ENCODE data around the gene FIP1L1.

FIP1L1 gene

DNA sequence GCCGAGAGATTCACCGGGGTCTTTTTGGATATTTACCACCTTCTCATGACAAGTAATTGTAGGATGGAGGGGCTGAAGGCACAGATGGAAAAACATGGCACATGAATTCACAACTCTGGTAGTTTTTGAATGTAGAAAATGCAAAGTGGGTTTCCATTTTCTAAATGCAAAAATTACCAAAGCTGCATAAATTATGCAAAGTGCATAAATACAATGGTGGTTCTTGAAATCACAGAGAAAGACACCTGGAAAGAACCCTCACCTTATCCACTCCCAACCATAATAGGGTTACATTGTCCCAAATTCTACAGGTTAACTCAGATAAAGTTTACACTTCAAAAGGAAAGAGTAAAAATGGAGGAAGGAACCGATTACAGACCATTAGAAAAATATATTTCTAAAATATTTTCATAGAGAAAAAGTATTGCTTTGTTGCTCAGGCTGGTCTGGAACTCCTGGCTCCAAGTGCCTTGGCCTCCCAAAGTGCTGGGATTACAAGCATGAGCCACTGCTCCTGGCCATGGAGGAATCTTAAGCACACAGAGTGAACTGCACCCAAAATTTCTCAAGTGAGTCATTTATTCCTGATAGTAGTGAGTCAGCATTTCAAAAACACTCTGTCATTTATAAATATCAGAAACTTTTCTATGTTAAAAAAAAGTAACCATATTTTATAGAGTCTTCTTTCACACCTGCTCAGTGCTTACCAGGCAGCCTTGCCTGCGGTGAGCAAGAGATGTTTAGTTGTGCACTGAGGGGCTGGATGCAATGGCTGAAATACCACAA, 101.4 kb downstream of the FIP1L1 start:
- no peak overlapping the region for H3K4me3 ChIP-seq (ENCODE audit: low read depth, low read length)
- peak; percentile 87 for DNase-seq (ENCODE audit: low read depth, low spot score)
- in situ Hi-C loops (cut with HindIII; ENCODE audit: low sequenced_read_pairs), result loop anchor here (25.0 kb wide), 1 partner anchor 433 kb away; no protein-coding TSS in a partner anchor
- TF ChIP-seq, protein P1, sequence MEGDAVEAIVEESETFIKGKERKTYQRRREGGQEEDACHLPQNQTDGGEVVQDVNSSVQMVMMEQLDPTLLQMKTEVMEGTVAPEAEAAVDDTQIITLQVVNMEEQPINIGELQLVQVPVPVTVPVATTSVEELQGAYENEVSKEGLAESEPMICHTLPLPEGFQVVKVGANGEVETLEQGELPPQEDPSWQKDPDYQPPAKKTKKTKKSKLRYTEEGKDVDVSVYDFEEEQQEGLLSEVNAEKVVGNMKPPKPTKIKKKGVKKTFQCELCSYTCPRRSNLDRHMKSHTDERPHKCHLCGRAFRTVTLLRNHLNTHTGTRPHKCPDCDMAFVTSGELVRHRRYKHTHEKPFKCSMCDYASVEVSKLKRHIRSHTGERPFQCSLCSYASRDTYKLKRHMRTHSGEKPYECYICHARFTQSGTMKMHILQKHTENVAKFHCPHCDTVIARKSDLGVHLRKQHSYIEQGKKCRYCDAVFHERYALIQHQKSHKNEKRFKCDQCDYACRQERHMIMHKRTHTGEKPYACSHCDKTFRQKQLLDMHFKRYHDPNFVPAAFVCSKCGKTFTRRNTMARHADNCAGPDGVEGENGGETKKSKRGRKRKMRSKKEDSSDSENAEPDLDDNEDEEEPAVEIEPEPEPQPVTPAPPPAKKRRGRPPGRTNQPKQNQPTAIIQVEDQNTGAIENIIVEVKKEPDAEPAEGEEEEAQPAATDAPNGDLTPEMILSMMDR (IDR thresholded peaks at IDR 0.05; ENCODE audit: low read depth, low read length), result no peak

DNA sequence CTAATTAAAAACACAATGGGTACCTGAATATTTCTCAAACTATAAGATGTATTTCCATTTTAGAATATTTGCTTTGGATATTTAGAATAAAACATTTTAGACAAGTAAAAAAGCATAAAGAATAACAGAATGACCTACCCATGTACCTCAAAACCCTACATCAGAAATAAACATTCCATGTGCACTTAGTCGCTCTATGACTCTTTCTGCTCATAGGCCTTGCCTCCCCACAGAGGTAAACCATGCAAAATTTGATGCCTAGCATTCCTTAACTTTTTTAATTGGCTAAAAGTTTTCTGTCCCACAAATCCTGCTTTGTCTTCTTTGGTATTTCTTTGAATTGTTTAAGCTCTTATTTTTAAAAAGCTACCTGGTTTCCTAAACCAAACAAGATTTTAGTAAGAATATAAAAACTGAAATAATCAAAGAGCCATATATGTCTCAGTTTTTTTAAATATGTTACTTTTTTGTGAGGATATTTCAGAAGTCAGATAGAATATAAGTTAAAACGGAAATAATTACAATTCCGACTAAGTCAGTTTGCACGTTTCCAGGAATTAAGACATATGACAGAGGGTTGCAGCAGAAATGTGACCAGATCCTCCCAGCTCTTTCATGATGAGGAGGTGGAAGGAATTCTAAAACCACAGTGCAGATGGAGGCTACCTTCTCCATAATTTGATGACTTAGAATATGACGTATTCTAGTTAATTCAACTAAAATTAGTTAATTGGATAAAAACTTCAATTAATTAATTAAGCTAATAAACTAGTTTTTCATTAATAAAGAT, 102.5 kb downstream of the FIP1L1 start:
- no peak overlapping the region for H3K4me3 ChIP-seq (ENCODE audit: low read depth, low read length)
- peak; percentile 74 for DNase-seq (ENCODE audit: low read depth, low spot score)
- in situ Hi-C loops (cut with HindIII; ENCODE audit: low sequenced_read_pairs), result loop anchor here (25.0 kb wide), 1 partner anchor 432 kb away; no protein-coding TSS in a partner anchor
- TF ChIP-seq, protein P1 (IDR thresholded peaks at IDR 0.05; ENCODE audit: low read depth, low read length), result no peak

DNA sequence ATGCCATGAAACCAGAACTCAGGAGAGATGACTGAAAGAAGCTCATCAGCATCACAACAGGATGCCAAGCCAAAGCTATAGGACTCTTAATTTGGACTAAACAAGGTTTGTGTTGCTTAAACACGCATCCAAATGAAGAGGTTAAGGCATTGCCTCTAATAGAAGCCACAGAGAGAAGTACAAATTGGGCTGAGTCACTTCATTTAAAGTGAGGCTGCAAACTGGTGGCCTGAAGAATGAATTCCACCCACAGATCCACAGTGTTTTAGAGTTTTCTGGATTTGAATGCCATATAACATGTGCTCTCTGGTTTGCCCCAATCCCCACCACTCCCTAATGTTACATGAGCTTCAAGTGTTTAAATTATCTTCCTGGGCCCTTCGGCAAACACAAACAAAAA, 103.5 kb downstream of the FIP1L1 start:
- peak; percentile 29 for DNase-seq (ENCODE audit: low read depth, low spot score)
- in situ Hi-C loops (cut with HindIII; ENCODE audit: low sequenced_read_pairs), result loop anchor here (25.0 kb wide), 1 partner anchor 431 kb away; no protein-coding TSS in a partner anchor
- H3K4me3 ChIP-seq (ENCODE audit: low read depth, low read length), result no peak overlapping the region
- TF ChIP-seq, protein P1 (IDR thresholded peaks at IDR 0.05; ENCODE audit: low read depth, low read length), result no peak

DNA sequence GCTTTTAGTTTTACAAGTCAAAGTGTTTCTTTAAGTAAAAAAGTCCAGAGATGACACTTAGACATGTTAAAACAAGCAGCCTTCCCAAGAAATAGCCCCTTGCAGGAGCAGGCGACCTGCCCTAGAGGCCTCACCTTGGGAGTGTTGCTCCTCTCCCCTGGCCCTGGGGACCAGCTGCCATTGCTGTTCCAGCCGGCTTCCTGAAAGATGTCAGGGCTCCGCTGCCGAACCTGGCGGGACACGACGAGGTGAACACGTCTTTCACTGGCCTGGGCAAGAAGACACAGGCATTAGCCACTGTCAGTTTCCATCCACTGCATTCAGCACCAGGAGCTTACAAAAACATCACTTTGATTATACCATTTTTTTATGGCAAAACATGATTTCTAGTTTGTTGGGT, 104.1 kb downstream of the FIP1L1 start:
- in situ Hi-C loops (cut with HindIII; ENCODE audit: low sequenced_read_pairs), result loop anchor here (25.0 kb wide), 1 partner anchor 431 kb away; no protein-coding TSS in a partner anchor
- DNase-seq (ENCODE audit: low read depth, low spot score), result no peak

DNA sequence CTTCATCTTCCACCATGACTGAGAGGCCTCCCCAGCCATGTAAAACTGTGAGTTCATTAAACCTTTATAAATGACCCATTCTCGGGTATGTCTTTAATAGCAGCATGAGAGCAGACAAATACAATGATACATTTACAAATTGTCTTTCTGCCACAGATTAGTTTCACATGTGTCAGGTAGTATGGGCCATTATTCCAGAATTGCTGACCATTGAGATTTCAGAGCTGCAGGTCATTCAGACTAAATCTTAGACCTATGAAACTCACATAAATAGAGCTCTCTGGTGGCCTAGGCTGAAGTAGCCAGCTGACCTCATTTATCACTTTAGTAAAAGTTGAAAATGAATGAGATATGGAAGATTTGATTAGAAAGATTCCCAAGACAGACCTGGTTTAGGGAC, 105.8 kb downstream of the FIP1L1 start:
- TF ChIP-seq, protein P1 (IDR thresholded peaks at IDR 0.05; ENCODE audit: low read depth, low read length), result no peak
- H3K4me3 ChIP-seq (ENCODE audit: low read depth, low read length), result no peak overlapping the region
- DNase-seq (ENCODE audit: low read depth, low spot score), result no peak
- in situ Hi-C loops (cut with HindIII; ENCODE audit: low sequenced_read_pairs), result loop anchor here (25.0 kb wide), 1 partner anchor 429 kb away; no protein-coding TSS in a partner anchor

More for the DNA sequence above, 104.1 kb downstream of the FIP1L1 start:
- H3K4me3 ChIP-seq (ENCODE audit: low read depth, low read length), result no peak overlapping the region
- TF ChIP-seq, protein P1 (IDR thresholded peaks at IDR 0.05; ENCODE audit: low read depth, low read length), result no peak

DNA sequence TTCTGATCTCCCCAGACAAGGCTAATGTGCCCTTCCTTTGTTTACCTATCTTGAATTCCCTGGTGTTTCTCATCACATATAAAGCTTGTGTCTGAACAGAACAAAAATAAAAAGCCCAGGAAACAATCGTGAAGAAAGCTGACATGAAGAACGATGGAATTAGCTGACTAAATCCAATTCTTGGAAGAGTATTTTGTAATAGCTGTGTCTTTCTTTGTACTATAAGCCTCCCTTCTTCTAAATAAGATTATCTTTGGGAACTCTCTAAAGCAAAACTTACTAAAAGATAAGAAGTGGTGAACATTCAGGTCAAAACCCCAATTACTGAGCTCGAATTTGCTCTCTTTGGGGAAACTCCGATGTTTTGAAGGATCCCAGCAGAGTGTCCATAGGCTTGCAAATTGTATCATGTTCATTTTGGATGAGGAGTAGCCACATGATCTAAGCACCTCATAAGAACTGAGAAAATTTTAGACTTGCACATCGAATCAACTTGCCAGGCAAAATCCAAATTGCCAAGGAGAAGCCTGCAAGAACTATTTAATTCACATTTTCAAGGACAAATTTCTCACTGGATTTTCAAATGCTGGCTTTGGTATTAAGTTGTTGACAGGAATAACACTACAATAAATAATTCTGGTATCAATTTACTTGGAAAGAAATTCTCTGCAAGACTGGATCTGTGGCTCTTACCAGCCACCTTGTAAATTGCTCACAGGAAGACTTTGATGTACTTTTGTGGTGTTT, 107.6 kb downstream of the FIP1L1 start:
- in situ Hi-C loops (cut with HindIII; ENCODE audit: low sequenced_read_pairs), result loop anchor here (25.0 kb wide), 1 partner anchor 427 kb away; no protein-coding TSS in a partner anchor
- DNase-seq (ENCODE audit: low read depth, low spot score), result no peak
- TF ChIP-seq, protein P1 (IDR thresholded peaks at IDR 0.05; ENCODE audit: low read depth, low read length), result no peak
- no peak overlapping the region for H3K4me3 ChIP-seq (ENCODE audit: low read depth, low read length)

Measured in astrocyte of the spinal cord (primary cell).